ENCODE measurements around the gene C17orf114.

C17orf114 gene

GRCh38 chr17:4802228-4802627 lies at the start of gene C17orf114:
Gene C17orf114 (minus strand): TSS chr17:4802328.
- TF ChIP-seq CTCF (IDR thresholded peaks at IDR 0.05; ENCODE audit: control insufficient read depth, insufficient read depth, low read depth, low read length, missing control alignments), result no peak
- no peak for DNase-seq (ENCODE audit: low read depth)
- no peak within 1 kb of the TSS for H3K4me3 ChIP-seq (ENCODE audit: control insufficient read depth, low read depth, low read length)

GRCh38 chr17:4851084-4851483 lies 49.0 kb upstream of the C17orf114 start:
- TF ChIP-seq CTCF (IDR thresholded peaks at IDR 0.05; ENCODE audit: control insufficient read depth, insufficient read depth, low read depth, low read length, missing control alignments), result no peak
- no peak for DNase-seq (ENCODE audit: low read depth)
- H3K4me3 ChIP-seq (ENCODE audit: control insufficient read depth, low read depth, low read length), result no peak overlapping the region

- DNase-seq (ENCODE audit: low read depth), result no peak
- no peak for TF ChIP-seq CTCF (IDR thresholded peaks at IDR 0.05; ENCODE audit: control insufficient read depth, insufficient read depth, low read depth, low read length, missing control alignments)
- no peak overlapping the region for H3K4me3 ChIP-seq (ENCODE audit: control insufficient read depth, low read depth, low read length)
Observed at GRCh38 chr17:4850246-4850645, 48.1 kb upstream of the C17orf114 start.

- no peak overlapping the region for H3K4me3 ChIP-seq (ENCODE audit: control insufficient read depth, low read depth, low read length)
- no peak for DNase-seq (ENCODE audit: low read depth)
- no peak for TF ChIP-seq CTCF (IDR thresholded peaks at IDR 0.05; ENCODE audit: control insufficient read depth, insufficient read depth, low read depth, low read length, missing control alignments)
Observed at GRCh38 chr17:4849011-4849536, 46.9 kb upstream of the C17orf114 start.

GRCh38 chr17:4846635-4847390 lies 44.7 kb upstream of the C17orf114 start:
- no peak for DNase-seq (ENCODE audit: low read depth)
- no peak overlapping the region for H3K4me3 ChIP-seq (ENCODE audit: control insufficient read depth, low read depth, low read length)
- no peak for TF ChIP-seq CTCF (IDR thresholded peaks at IDR 0.05; ENCODE audit: control insufficient read depth, insufficient read depth, low read depth, low read length, missing control alignments)

GRCh38 chr17:4845118-4845517 lies 43.0 kb upstream of the C17orf114 start:
- DNase-seq (ENCODE audit: low read depth), result no peak
- H3K4me3 ChIP-seq (ENCODE audit: control insufficient read depth, low read depth, low read length), result no peak overlapping the region
- TF ChIP-seq CTCF (IDR thresholded peaks at IDR 0.05; ENCODE audit: control insufficient read depth, insufficient read depth, low read depth, low read length, missing control alignments), result no peak
